Activated B cell treated with CpG ODN at 0.5 μM for 24 hours (primary cell): ENCODE measurements around the gene EMILIN1. TPM values are rescaled to one million over a fixed set of nuclear protein-coding genes. Genes with fewer than 3 reads are reported as not detected.

ENCODE experiments used
- ATAC-seq: fragments of 200-7000 bp; cut with Tn5 transposase; one replicate; pipeline ENCODE4 v1.10.0; 2021; ENCODE audit warnings: low read depth, mild to moderate bottlenecking, moderate library complexity
- CTCF ChIA-PET: fragments of 350-600 bp; sonication (Branson Sonifier 250); formaldehyde crosslinking; loops from one replicate; lab custom pipeline; 2021; ENCODE audit warnings: antibody characterized with exemption; lab: Charles Lee
- POLR2A ChIA-PET: fragments of 350-600 bp; sonication (Branson Sonifier 250); formaldehyde crosslinking; loops from one replicate; lab custom pipeline; 2021; ENCODE audit warnings: antibody characterized with exemption; lab: Charles Lee
- DNase-seq: peaks from one replicate; pipeline ENCODE4 v3.0.0; 2022
- H3K27ac Mint-ChIP-seq: one replicate; pipeline ENCODE4 v1.8.0; 2020; ENCODE audit warnings: mixed read lengths
- H3K27me3 Mint-ChIP-seq: one replicate; pipeline ENCODE4 v1.8.0; 2021; ENCODE audit warnings: mixed read lengths
- H3K36me3 Mint-ChIP-seq: one replicate; pipeline ENCODE4 v1.8.0; 2021; ENCODE audit warnings: low read depth, mixed read lengths
- H3K4me1 Mint-ChIP-seq: one replicate; pipeline ENCODE4 v1.8.0; 2021; ENCODE audit warnings: mixed read lengths
- H3K4me3 Mint-ChIP-seq: one replicate; pipeline ENCODE4 v1.8.0; 2020; ENCODE audit warnings: mild to moderate bottlenecking, mixed read lengths
- H3K9me3 Mint-ChIP-seq: one replicate; pipeline ENCODE4 v1.8.0; 2020; ENCODE audit warnings: mixed read lengths
- intact Hi-C: fragments of 100-400 bp; cut with micrococcal nuclease; formaldehyde crosslinking; loops from one replicate; pipeline ENCODE4 v1.15.1; 2024
- total RNA-seq: library from RNA; stranded (reverse); gene quantifications from 2 replicates; pipeline ENCODE4 v1.2.3, GENCODE V29; 2022
- TF ChIP-seq, protein P1 (sequence below): fragments of 200-600 bp; IDR thresholded peaks from one replicate; pipeline ENCODE4 v1.8.0; 2022; ENCODE audit warnings: antibody characterized with exemption, mild to moderate bottlenecking

EMILIN1 gene
- total RNA-seq, 1 donor from 2014 or later = 0.69 TPM

DNA sequence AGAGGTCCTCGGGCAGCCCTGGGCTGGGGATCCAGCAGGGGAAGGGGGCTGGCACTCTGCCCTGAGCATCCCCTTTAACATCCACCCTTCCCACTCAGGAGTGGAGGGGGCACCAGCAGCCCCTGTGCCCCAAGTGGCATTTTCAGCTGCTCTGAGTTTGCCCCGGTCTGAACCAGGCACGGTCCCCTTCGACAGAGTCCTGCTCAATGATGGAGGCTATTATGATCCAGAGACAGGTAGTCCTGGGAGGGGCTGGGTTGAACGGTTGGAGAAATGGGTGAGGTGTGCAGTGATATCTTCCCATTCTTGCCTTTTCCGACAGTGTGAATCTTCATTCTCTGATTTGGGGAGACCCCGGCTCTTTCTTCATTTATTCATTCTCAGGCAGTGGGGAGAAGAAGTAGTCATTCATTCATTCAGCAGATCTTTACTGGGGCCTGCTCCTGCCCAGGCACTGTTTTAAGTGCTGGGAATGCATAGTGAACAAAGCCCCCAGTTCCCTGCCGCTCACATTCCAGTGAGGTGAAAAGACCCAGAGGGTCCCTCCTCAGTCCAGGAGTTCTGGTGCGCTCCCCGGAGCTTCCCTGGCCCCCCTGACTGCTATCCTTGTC lies 6.8 kb downstream of the EMILIN1 start:
- intact Hi-C loops = loop anchor here (5.0 to 10.0 kb wide), 2 partner anchors 238 to 500 kb away; partner anchors contain the start of genes DPYSL5 and ZNF512
- Mint-ChIP-seq H3K4me1 (peaks cover 23% of the 10 kb centered on the region), H3K27me3 (no peaks in the 10 kb centered on the region), H3K9me3 (no peaks in the 10 kb centered on the region), H3K4me3 (peak overlapping the region; percentile 87), H3K27ac (no peak overlapping the region), H3K36me3 (no peaks in the 10 kb centered on the region)
- TF ChIP-seq, protein P1, sequence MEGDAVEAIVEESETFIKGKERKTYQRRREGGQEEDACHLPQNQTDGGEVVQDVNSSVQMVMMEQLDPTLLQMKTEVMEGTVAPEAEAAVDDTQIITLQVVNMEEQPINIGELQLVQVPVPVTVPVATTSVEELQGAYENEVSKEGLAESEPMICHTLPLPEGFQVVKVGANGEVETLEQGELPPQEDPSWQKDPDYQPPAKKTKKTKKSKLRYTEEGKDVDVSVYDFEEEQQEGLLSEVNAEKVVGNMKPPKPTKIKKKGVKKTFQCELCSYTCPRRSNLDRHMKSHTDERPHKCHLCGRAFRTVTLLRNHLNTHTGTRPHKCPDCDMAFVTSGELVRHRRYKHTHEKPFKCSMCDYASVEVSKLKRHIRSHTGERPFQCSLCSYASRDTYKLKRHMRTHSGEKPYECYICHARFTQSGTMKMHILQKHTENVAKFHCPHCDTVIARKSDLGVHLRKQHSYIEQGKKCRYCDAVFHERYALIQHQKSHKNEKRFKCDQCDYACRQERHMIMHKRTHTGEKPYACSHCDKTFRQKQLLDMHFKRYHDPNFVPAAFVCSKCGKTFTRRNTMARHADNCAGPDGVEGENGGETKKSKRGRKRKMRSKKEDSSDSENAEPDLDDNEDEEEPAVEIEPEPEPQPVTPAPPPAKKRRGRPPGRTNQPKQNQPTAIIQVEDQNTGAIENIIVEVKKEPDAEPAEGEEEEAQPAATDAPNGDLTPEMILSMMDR = no peak
- ATAC-seq (no peak), DNase-seq (no peak)
- ChIA-PET CTCF (interaction anchor here (4.4 kb wide), 1 partner anchor 124 kb away, joined by 12 read pairs; no protein-coding TSS in a partner anchor), POLR2A (interaction anchor here (4.2 to 6.6 kb wide), 2 partner anchors 13 to 35 kb away, joined by 27 to 53 read pairs; partner anchors contain the start of genes AGBL5 and OST4)

DNA sequence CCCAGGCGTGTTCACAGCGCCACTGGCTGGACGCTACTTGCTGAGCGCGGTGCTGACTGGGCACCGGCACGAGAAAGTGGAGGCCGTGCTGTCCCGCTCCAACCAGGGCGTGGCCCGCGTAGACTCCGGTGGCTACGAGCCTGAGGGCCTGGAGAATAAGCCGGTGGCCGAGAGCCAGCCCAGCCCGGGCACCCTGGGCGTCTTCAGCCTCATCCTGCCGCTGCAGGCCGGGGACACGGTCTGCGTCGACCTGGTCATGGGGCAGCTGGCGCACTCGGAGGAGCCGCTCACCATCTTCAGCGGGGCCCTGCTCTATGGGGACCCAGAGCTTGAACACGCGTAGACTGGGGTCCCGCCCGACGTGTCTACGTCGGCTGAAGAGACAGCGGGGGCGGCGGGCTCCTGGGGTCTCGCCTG lies 7.3 kb downstream of the EMILIN1 start:
- Mint-ChIP-seq H3K4me3 (peak overlapping the region; percentile 87), H3K36me3 (no peaks in the 10 kb centered on the region), H3K9me3 (no peaks in the 10 kb centered on the region), H3K27ac (no peak overlapping the region), H3K4me1 (peaks cover 23% of the 10 kb centered on the region), H3K27me3 (no peaks in the 10 kb centered on the region)
- no peak for ATAC-seq
- ChIA-PET CTCF (interaction anchor here (4.4 kb wide), 1 partner anchor 124 kb away, joined by 12 read pairs; no protein-coding TSS in a partner anchor), POLR2A (interaction anchor here (4.2 to 6.6 kb wide), 2 partner anchors 14 to 35 kb away, joined by 27 to 53 read pairs; partner anchors contain the start of genes AGBL5 and OST4)
- DNase-seq = no peak
- TF ChIP-seq, protein P1 = no peak
- intact Hi-C loops = loop anchor here (1.0 to 10.0 kb wide), 13 partner anchors 11 to 499 kb away; partner anchors contain the start of genes ATRAID, DPYSL5, EIF2B4 and GTF3C2

DNA sequence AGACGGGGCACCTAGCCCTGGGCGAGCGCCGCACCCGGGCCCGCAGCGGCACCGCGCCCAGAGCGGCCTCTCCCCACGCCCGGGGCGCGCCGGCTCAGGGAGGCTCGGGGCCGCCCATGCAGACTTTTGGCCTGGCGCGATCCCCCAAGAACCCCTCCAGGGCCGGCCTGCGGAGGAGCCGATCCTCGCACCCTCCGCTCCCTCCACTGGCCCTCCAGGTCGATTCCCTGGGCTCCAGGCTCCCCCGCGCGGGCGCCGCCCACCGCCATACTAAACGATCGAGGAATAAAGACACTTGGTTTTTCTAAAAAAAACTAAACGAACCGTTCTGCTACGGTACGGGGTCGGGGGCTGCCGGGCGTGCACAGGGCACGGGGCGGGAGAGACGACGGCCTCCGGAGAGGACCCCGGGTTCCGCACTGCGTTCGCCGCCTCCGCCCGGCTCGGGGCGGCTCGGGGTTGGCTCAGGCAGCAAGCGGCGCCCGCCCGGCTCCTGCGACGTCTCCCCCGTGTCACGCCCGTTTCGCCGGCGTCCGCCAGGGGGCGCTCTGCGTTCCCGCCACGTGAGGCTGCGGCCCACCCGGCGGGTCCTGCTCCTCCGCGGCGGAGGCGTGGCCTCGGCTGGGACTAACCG lies 7.8 kb downstream of the EMILIN1 start:
- peak; percentile 99 for DNase-seq
- Mint-ChIP-seq H3K36me3 (no peaks in the 10 kb centered on the region), H3K4me1 (peaks cover 18% of the 10 kb centered on the region), H3K27ac (peak overlapping the region; percentile 86), H3K9me3 (no peaks in the 10 kb centered on the region), H3K4me3 (peak overlapping the region; percentile 87), H3K27me3 (no peaks in the 10 kb centered on the region)
- peak; percentile 92 for ATAC-seq
- ChIA-PET POLR2A (interaction anchor here (0.5 to 6.6 kb wide), 5 partner anchors 14 to 46 kb away, joined by 3 to 53 read pairs (median 4); partner anchors contain the start of genes AGBL5 and OST4), CTCF (interaction anchor here (4.4 kb wide), 1 partner anchor 125 kb away, joined by 12 read pairs; no protein-coding TSS in a partner anchor)
- intact Hi-C loops = loop anchor here (1.0 to 10.0 kb wide), 13 partner anchors 10 to 499 kb away; partner anchors contain the start of genes ATRAID, DPYSL5, EIF2B4 and GTF3C2
- TF ChIP-seq, protein P1 = peak; percentile 44

DNA sequence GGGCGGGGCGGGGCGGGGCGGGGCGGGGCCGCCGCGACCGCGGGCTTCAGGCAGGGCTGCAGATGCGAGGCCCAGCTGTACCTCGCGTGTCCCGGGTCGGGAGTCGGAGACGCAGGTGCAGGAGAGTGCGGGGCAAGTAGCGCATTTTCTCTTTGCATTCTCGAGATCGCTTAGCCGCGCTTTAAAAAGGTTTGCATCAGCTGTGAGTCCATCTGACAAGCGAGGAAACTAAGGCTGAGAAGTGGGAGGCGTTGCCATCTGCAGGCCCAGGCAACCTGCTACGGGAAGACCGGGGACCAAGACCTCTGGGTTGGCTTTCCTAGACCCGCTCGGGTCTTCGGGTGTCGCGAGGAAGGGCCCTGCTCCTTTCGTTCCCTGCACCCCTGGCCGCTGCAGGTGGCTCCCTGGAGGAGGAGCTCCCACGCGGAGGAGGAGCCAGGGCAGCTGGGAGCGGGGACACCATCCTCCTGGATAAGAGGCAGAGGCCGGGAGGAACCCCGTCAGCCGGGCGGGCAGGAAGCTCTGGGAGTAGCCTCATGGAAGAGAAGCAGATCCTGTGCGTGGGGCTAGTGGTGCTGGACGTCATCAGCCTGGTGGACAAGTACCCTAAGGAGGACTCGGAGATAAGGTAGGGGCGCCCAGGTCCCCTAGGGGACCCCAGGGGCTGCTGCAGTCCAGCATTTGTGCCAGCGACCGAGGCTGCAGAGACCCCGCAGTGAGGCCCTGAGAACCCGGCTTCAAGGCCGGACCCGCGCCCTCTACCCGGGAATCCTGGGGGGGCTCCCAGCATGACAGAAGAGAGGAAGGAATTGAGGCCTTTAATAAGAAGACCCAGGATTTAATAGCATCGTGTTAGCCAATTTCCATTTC lies 8.5 kb downstream of the EMILIN1 start, which contains the start of gene KHK:
Gene KHK, plus strand, starts transcription at position 49 of the 870 bp plus-strand sequence. Its CDS starts 488 bp downstream, at position 537.
- TF ChIP-seq, protein P1 = peak; percentile 2
- no peaks in the 10 kb centered on the region for H3K9me3 Mint-ChIP-seq
- ChIA-PET POLR2A (interaction anchor here (0.5 to 6.6 kb wide), 14 partner anchors 9 to 596 kb away, joined by 3 to 53 read pairs (median 4); partner anchors contain the start of genes ABHD1, AGBL5, ATRAID and OST4), CTCF (interaction anchor here (0.9 to 4.4 kb wide), 4 partner anchors 36 to 193 kb away, joined by 3 to 12 read pairs (median 4); partner anchors contain the start of gene AGBL5)
- no peak for DNase-seq
- peak; percentile 0 for ATAC-seq
- H3K27ac Mint-ChIP-seq = peak within 1 kb of the TSS; percentile 86
- no peaks in the 10 kb centered on the region for H3K27me3 Mint-ChIP-seq
- no peaks in the 10 kb centered on the region for H3K36me3 Mint-ChIP-seq
- H3K4me1 Mint-ChIP-seq = peaks cover 12% of the 10 kb centered on the region
- H3K4me3 Mint-ChIP-seq = peak within 1 kb of the TSS; percentile 87
- intact Hi-C loops = loop anchor here (1.0 to 10.0 kb wide), 13 partner anchors 9 to 498 kb away; partner anchors contain the start of genes ATRAID, DPYSL5, EIF2B4 and GTF3C2
